ENCODE results near the gene SLC35D1. TPM values are rescaled to one million over a fixed set of nuclear protein-coding genes. Genes with fewer than 3 reads are reported as not detected.

The SLC35D1 gene
- polyA plus RNA-seq, 2 donors = 1.5 to 3.0 TPM

DNA sequence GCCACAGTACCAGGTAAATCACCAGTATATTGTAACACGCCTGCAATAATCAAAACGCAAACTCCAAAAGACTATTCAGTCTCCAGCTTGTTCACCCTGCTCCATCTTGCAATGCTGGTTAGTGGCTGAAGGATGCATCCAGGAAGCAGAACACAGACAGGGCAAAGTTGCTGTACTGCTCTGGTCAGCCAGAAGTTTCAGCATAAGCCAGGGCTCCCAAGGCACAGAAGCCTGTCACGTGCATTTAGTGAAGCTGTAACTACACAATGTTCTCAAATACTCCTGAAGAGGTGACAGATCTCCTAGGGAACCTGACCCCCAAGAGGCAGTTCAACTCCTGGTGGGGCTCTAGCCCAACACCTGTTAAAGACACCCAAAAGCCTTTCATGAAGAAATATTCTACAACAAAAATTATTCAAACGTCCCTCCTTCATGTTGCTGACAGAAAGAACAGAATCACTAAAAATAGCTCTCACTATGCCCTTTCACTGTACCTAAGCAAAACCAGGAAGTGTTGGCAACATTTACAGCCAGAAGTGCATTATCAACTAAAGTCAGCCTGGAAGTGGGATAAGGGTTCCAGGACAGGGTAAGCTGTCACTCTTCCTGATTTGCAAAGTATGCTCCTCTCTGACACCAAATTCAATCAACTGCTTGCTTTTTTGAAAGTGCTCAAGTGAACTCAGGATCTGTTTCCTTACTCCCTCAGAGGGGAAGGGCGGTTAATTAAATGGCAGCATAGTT is 52.1 kb downstream of the SLC35D1 start:
- no peaks in the 10 kb centered on the region for H3K9me3 ChIP-seq (ENCODE audit: control insufficient read depth in 2 of 2, insufficient read depth in 1 of 2, low read depth in 1 of 2, low read length in 1 of 2)
- H3K4me3 ChIP-seq (ENCODE audit: low read depth in 1 of 2, low read length in 2 of 2) = no peak overlapping the region
- no peaks in the 10 kb centered on the region for H3K4me1 ChIP-seq (ENCODE audit: control insufficient read depth in 2 of 2, insufficient read depth in 2 of 2, low read length in 1 of 2)
- no peaks in the 10 kb centered on the region for H3K27me3 ChIP-seq (ENCODE audit: control insufficient read depth in 1 of 2, insufficient read depth in 2 of 2, low read length in 2 of 2)
- peaks cover 0 to 2% of the 10 kb centered on the region in 2 donors for H3K36me3 ChIP-seq (ENCODE audit: control insufficient read depth in 2 of 2, insufficient read depth in 2 of 2, low read length in 1 of 2)
- 80 to 82% methylated on average over 5 of the region's 5 CpGs for WGBS, 2 donors
- peak overlapping the region in 1 of 2 donors; percentile 65 for H3K27ac ChIP-seq (ENCODE audit: low read depth in 2 of 2, low read length in 1 of 2)

DNA sequence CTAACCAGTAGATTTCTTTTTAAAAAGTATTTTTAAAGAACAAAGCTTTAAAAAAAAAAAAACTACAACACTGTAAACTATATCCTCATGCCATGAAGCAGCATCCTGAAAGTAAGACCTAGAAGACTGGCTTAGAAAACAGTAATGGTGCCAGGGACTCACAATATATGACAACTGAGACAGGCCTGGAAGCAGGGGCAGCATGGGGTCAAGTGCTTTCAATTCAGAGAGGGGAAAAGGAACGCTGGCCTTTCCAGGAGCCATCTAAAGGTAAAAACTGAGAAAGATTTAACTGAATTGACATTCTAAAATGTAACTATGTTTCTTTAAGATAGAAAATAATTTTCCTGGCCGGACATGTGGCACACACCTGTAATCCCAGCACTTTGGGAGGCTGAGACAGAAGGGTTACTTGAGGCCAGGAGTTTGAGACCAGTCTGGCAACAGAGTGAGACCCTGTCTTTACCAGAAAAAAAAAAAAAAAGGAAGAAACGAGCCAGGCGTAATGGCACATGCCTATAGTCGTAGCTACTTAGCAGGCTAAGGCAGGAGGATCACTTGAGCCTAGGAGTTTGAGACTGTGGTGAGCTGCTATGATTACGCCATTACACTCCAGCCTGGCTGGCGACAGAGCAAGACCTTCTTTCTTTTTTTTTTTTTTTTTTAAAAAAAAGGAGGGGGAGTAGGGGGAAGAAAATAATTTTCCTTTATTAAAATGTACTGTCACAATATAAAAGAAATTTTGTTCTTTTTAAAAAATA is 54.1 kb downstream of the SLC35D1 start:
- H3K9me3 ChIP-seq (ENCODE audit: control insufficient read depth in 2 of 2, insufficient read depth in 1 of 2, low read depth in 1 of 2, low read length in 1 of 2) = no peaks in the 10 kb centered on the region
- H3K27ac ChIP-seq (ENCODE audit: low read depth in 2 of 2, low read length in 1 of 2) = no peak overlapping the region
- H3K4me1 ChIP-seq (ENCODE audit: control insufficient read depth in 2 of 2, insufficient read depth in 2 of 2, low read length in 1 of 2) = no peaks in the 10 kb centered on the region
- H3K4me3 ChIP-seq (ENCODE audit: low read depth in 1 of 2, low read length in 2 of 2) = no peak overlapping the region
- WGBS, 2 donors = 79 to 84% methylated on average over 7 of the region's 7 CpGs
- peaks cover 0 to 2% of the 10 kb centered on the region in 2 donors for H3K36me3 ChIP-seq (ENCODE audit: control insufficient read depth in 2 of 2, insufficient read depth in 2 of 2, low read length in 1 of 2)
- H3K27me3 ChIP-seq (ENCODE audit: control insufficient read depth in 1 of 2, insufficient read depth in 2 of 2, low read length in 2 of 2) = no peaks in the 10 kb centered on the region

DNA sequence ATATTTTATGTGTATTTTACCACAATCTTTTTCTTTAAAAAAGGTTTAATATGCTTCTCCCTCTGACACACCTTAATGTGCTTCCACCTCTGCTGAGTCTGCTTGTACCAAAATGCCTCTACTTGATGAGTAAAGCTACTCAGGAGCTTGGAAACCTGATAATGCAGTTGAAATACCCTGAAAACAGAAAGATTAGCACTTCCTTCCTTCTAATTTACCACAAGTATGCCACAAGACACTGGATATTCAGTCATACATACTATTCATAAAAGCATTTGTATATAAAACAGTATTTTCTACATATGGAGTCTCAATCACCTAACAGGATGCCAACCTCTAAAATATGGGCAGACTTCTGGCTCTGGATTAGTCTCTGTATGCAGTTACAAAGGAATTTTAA is 55.0 kb downstream of the SLC35D1 start:
- no peaks in the 10 kb centered on the region for H3K9me3 ChIP-seq (ENCODE audit: control insufficient read depth in 2 of 2, insufficient read depth in 1 of 2, low read depth in 1 of 2, low read length in 1 of 2)
- peaks cover 0 to 2% of the 10 kb centered on the region in 2 donors for H3K36me3 ChIP-seq (ENCODE audit: control insufficient read depth in 2 of 2, insufficient read depth in 2 of 2, low read length in 1 of 2)
- no peak overlapping the region for H3K4me3 ChIP-seq (ENCODE audit: low read depth in 1 of 2, low read length in 2 of 2)
- no peak overlapping the region for H3K27ac ChIP-seq (ENCODE audit: low read depth in 2 of 2, low read length in 1 of 2)
- no peaks in the 10 kb centered on the region for H3K4me1 ChIP-seq (ENCODE audit: control insufficient read depth in 2 of 2, insufficient read depth in 2 of 2, low read length in 1 of 2)
- H3K27me3 ChIP-seq (ENCODE audit: control insufficient read depth in 1 of 2, insufficient read depth in 2 of 2, low read length in 2 of 2) = no peaks in the 10 kb centered on the region

DNA sequence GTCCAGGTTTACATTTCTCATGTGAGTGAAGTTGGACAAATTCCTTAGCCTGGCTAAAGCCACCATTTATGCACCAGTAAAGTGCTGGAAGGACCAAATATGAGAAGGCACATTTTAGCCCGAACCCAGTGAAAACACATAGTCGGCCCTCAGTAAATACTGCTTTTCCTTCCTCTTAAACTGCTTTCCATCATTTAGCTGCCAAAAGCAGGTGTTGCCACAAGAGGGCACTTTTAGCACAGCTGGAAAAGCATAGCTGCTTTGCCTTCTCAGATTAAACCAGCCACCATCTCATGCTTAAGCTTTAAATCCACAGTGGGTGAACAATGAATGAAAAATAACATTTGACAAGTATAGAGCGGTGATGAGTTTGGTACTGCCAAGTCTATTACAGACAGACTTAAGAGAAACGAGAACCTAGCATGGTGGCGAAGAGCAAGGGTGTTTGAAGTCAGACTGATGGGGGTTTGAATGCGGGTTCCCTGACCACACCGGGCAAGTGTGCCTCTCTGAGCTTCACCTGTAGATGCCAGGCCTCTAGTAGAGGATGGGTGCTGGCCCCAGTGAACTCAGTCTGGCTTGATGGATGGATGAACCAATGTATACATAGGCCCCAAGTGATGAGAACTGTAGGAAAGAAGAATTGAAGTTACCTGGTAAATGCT is 57.8 kb downstream of the SLC35D1 start:
- peaks cover 2 to 5% of the 10 kb centered on the region in 2 donors for H3K36me3 ChIP-seq (ENCODE audit: control insufficient read depth in 2 of 2, insufficient read depth in 2 of 2, low read length in 1 of 2)
- H3K27me3 ChIP-seq (ENCODE audit: control insufficient read depth in 1 of 2, insufficient read depth in 2 of 2, low read length in 2 of 2) = no peaks in the 10 kb centered on the region
- WGBS, 2 donors = 64 to 69% methylated on average over 7 of the region's 7 CpGs

DNA sequence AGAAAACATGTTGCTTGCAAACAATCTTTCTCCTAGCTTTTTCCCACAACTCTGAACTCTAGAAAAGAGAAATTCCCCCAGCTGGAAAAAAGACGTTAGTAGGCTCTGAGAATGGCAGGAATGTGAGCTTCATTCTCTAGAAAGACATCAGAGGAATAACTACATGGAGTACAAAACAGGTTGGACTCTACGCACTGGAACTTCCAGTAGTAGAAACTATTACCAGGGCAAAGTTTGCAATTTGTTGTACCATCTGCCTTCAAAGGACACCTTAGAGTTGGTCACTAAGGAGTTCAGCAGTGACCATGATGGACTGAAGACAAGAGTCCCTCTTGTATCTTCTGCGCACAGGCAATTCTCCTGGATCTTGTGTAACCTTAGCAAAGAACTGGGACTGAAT is 60.9 kb downstream of the SLC35D1 start:
- Histone ChIP-seq H3K9me3 (ENCODE audit: control insufficient read depth in 2 of 2, insufficient read depth in 1 of 2, low read depth in 1 of 2, low read length in 1 of 2) (no peaks in the 10 kb centered on the region), H3K36me3 (ENCODE audit: control insufficient read depth in 2 of 2, insufficient read depth in 2 of 2, low read length in 1 of 2) (peaks cover 5 to 9% of the 10 kb centered on the region in 2 donors), H3K4me3 (ENCODE audit: low read depth in 1 of 2, low read length in 2 of 2) (no peak overlapping the region), H3K27me3 (ENCODE audit: control insufficient read depth in 1 of 2, insufficient read depth in 2 of 2, low read length in 2 of 2) (no peaks in the 10 kb centered on the region), H3K4me1 (ENCODE audit: control insufficient read depth in 2 of 2, insufficient read depth in 2 of 2, low read length in 1 of 2) (no peaks in the 10 kb centered on the region), H3K27ac (ENCODE audit: low read depth in 2 of 2, low read length in 1 of 2) (no peak overlapping the region)
- WGBS, 2 donors = 95% methylated on average over 3 of the region's 3 CpGs

More for the DNA sequence above, 57.8 kb downstream of the SLC35D1 start:
- Histone ChIP-seq H3K4me3 (ENCODE audit: low read depth in 1 of 2, low read length in 2 of 2) (no peak overlapping the region), H3K27ac (ENCODE audit: low read depth in 2 of 2, low read length in 1 of 2) (no peak overlapping the region), H3K9me3 (ENCODE audit: control insufficient read depth in 2 of 2, insufficient read depth in 1 of 2, low read depth in 1 of 2, low read length in 1 of 2) (no peaks in the 10 kb centered on the region), H3K4me1 (ENCODE audit: control insufficient read depth in 2 of 2, insufficient read depth in 2 of 2, low read length in 1 of 2) (no peaks in the 10 kb centered on the region)

- Histone ChIP-seq H3K27me3 (ENCODE audit: control insufficient read depth in 1 of 2, insufficient read depth in 2 of 2, low read length in 2 of 2) (no peaks in the 10 kb centered on the region), H3K4me3 (ENCODE audit: low read depth in 1 of 2, low read length in 2 of 2) (no peak overlapping the region), H3K9me3 (ENCODE audit: control insufficient read depth in 2 of 2, insufficient read depth in 1 of 2, low read depth in 1 of 2, low read length in 1 of 2) (no peaks in the 10 kb centered on the region), H3K27ac (ENCODE audit: low read depth in 2 of 2, low read length in 1 of 2) (no peak overlapping the region), H3K36me3 (ENCODE audit: control insufficient read depth in 2 of 2, insufficient read depth in 2 of 2, low read length in 1 of 2) (peaks cover 0 to 3% of the 10 kb centered on the region in 2 donors), H3K4me1 (ENCODE audit: control insufficient read depth in 2 of 2, insufficient read depth in 2 of 2, low read length in 1 of 2) (no peaks in the 10 kb centered on the region)
- WGBS, 2 donors = 38 to 47% methylated on average over 1 of the region's 1 CpG
Measured at GRCh38 chr1:66985835-66986234, 68.1 kb downstream of the SLC35D1 start.

DNA sequence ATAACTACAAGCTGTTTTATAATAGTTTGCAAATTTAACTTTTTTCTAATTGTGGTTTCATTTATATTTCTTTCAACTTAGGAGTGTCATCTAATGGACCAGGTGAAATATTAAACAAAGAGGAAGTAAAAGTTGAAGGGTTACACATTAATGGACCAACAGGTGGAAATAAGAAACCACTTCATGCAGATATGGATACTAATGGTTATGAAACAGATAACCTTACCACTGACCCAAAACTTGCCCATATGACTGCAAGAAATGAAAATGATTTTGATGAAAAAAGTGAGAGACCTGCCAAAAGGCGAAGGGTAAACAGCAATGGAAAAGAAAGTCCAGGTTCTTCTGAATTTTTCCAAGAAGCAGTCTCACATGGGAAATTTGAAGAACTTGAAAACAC is 69.5 kb downstream of the SLC35D1 start:
- no peaks in the 10 kb centered on the region for H3K9me3 ChIP-seq (ENCODE audit: control insufficient read depth in 2 of 2, insufficient read depth in 1 of 2, low read depth in 1 of 2, low read length in 1 of 2)
- H3K36me3 ChIP-seq (ENCODE audit: control insufficient read depth in 2 of 2, insufficient read depth in 2 of 2, low read length in 1 of 2) = no peaks in the 10 kb centered on the region
- H3K4me3 ChIP-seq (ENCODE audit: low read depth in 1 of 2, low read length in 2 of 2) = no peak overlapping the region
- H3K27me3 ChIP-seq (ENCODE audit: control insufficient read depth in 1 of 2, insufficient read depth in 2 of 2, low read length in 2 of 2) = no peaks in the 10 kb centered on the region
- WGBS, 2 donors = 89 to 97% methylated on average over 1 of the region's 1 CpG
- no peaks in the 10 kb centered on the region for H3K4me1 ChIP-seq (ENCODE audit: control insufficient read depth in 2 of 2, insufficient read depth in 2 of 2, low read length in 1 of 2)
- H3K27ac ChIP-seq (ENCODE audit: low read depth in 2 of 2, low read length in 1 of 2) = no peak overlapping the region

GRCh38 chr1:66982561-66983260 is 71.2 kb downstream of the SLC35D1 start:
- H3K9me3 ChIP-seq (ENCODE audit: control insufficient read depth in 2 of 2, insufficient read depth in 1 of 2, low read depth in 1 of 2, low read length in 1 of 2) = no peaks in the 10 kb centered on the region
- peaks cover 0 to 2% of the 10 kb centered on the region in 2 donors for H3K36me3 ChIP-seq (ENCODE audit: control insufficient read depth in 2 of 2, insufficient read depth in 2 of 2, low read length in 1 of 2)
- no peak overlapping the region for H3K4me3 ChIP-seq (ENCODE audit: low read depth in 1 of 2, low read length in 2 of 2)
- H3K27ac ChIP-seq (ENCODE audit: low read depth in 2 of 2, low read length in 1 of 2) = no peak overlapping the region
- WGBS, 2 donors = 92 to 95% methylated on average over 4 of the region's 4 CpGs
- H3K27me3 ChIP-seq (ENCODE audit: control insufficient read depth in 1 of 2, insufficient read depth in 2 of 2, low read length in 2 of 2) = no peaks in the 10 kb centered on the region
- no peaks in the 10 kb centered on the region for H3K4me1 ChIP-seq (ENCODE audit: control insufficient read depth in 2 of 2, insufficient read depth in 2 of 2, low read length in 1 of 2)

GRCh38 chr1:66981679-66982078 is 72.3 kb downstream of the SLC35D1 start:
- Histone ChIP-seq H3K27ac (ENCODE audit: low read depth in 2 of 2, low read length in 1 of 2) (no peak overlapping the region), H3K4me1 (ENCODE audit: control insufficient read depth in 2 of 2, insufficient read depth in 2 of 2, low read length in 1 of 2) (no peaks in the 10 kb centered on the region), H3K36me3 (ENCODE audit: control insufficient read depth in 2 of 2, insufficient read depth in 2 of 2, low read length in 1 of 2) (peaks cover 0 to 2% of the 10 kb centered on the region in 2 donors), H3K27me3 (ENCODE audit: control insufficient read depth in 1 of 2, insufficient read depth in 2 of 2, low read length in 2 of 2) (no peaks in the 10 kb centered on the region), H3K9me3 (ENCODE audit: control insufficient read depth in 2 of 2, insufficient read depth in 1 of 2, low read depth in 1 of 2, low read length in 1 of 2) (no peaks in the 10 kb centered on the region), H3K4me3 (ENCODE audit: low read depth in 1 of 2, low read length in 2 of 2) (peak overlapping the region in 1 of 2 donors; percentile 15)
- 30 to 32% methylated on average over 4 of the region's 4 CpGs for WGBS, 2 donors

Data from esophagus (tissue), 2 donors.